GM18870 (cell line): ENCODE measurements around the gene TWIST2.

Experiments
- ATAC-seq: cut with Tn5 transposase; IDR thresholded peaks from one replicate; pipeline ENCODE4 v1.9.1; 2021; ENCODE audit warnings: moderate library complexity; ENCODE audit not compliant: unreplicated experiment

Gene TWIST2

DNA sequence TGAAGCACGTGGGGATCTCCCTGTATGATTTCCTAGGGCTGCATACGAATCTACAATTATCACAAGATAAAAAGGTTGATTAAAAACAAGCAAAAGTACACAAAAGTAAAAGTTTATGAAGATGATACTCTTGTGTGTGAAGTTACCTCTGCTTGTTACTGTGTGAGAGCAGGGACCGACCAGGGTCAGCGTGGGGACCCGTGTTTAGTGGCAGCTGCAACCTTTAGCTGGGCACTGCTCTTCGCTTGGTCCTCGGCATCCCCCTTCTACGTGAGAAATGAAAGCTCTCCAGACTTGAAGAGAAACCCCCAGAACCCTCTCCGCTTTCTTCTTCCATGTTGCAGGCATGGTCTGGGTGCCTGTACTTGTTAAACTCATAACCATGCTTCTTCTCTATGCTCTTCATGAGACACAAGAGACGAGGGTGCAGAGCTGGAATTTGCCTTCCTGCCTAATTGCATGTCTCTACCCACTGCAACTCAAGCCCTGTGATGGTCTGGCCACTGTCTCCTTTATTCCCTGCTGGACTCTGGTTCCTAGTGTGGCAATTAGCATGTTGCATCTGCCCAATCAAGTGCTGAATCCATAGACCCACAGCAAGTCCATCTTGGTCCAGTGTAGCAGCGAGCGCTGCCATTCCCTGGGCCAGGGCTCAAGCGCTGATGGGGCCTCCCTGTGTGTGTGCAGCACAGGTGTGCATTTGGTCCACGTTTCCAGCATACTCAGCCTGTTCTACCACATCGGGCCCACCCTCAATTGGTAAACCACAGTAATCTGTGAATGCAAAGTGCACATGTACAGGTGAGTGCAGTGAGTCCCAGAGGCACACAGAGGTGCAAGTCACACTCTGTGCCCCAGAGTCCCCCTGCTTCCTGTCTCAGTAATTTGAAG, 88.5 kb downstream of the TWIST2 start:
- no peak for ATAC-seq

DNA sequence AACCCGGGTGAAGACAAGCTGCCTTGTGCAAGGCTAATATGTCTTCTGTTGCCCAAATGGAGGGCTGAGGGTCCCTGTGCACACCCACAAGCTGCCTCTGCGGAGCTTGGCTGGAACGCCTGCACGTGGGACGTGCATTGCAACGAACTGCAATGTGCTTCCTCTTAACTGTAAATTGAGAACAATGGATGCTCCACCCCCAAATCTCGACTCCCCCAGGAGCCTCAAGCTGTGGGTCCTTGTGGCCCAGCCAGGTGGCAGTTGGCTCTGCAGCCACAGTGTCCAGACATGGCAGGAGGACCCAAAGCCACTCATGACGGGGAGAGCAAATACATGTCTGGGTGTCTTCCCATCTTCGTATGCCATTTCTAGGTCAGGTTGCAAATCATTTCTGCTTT, 90.1 kb downstream of the TWIST2 start:
- no peak for ATAC-seq

GRCh38 chr2:238938401-238939055, 90.6 kb downstream of the TWIST2 start:
- no peak for ATAC-seq

DNA sequence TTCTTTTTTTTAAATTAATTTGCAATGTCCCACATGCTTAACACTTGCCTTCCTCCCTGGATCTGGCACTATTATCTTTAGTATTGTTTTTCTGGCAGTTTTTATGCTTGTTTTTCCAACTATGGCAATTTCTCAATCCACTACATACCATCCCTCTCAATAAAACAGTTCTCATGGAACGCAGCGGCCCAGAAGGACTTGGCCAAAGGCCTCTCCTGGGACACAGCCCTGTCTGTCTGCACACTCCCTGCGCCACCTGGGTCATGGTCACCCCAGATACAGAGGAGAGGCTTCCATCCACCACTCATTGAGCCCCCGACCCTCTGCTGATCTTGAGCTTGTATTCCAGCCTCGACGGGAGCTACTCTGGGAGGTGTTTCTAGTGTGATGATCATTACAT, 91.2 kb downstream of the TWIST2 start:
- no peak for ATAC-seq

- ATAC-seq = no peak
Observed at GRCh38 chr2:238939521-238940403, 91.9 kb downstream of the TWIST2 start.

GRCh38 chr2:238940806-238941205, 92.9 kb downstream of the TWIST2 start:
- ATAC-seq = no peak

DNA sequence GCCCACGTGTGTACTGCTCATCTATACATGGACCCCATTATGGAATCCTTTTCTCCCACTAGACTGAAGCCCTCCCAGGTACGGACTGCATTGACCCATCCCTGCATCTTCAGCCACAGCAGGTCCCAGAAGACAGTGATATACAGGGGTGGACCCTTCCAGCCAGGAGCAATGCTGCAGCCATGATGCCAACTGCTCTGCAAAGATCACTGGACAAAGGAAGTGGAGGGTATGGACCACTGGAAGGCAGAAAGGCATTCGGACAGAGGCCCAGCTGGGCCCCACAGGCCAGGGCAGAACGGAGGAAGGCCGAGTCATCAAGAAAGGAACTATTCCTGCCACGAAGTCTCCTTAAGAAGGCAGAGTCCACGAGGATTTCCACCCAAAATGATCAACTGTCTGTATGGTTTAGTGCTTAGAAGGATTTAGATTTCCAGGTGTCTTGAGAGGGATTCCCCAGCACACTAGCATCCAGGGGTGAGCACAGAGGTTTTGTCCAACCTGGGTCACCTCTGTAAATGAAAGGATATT, 93.4 kb downstream of the TWIST2 start:
- ATAC-seq = no peak

GRCh38 chr2:238942080-238942725, 94.3 kb downstream of the TWIST2 start:
- no peak for ATAC-seq

GRCh38 chr2:238942726-238943300, 94.9 kb downstream of the TWIST2 start:
- no peak for ATAC-seq

DNA sequence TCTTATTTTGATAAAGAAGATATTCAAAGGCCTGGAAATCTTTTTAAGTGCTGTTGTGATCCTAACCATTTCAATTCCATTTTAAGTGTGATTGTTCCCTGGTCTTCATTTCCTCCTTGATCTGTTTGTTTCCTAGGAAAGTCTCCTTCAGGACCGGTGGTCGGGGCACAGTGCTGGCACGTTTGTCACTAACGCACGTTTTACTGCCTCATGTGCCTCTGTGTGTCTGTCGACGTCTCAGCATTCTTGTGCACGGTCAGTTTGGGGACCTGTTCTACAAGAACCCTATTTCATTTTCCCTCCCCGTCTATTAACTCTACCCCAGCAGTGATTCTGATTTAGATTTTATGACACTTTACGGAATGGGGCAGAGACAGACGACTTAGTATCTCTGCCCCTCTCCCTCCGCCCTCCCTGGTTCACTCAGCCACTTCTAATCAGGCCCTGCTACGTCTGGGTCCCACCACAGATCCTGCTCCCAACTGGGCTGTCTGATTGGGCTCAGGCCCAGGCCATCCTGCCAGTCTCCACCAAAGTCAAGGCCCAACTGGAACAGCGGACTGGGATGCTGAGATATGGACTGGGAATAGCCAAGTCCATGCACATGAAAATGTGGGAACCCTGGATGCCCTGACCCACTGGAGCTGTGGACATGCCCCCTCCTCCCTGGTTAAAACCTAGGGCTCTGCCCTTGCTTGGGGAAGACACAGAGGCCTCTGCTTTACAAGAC, 95.6 kb downstream of the TWIST2 start:
- no peak for ATAC-seq

GRCh38 chr2:238945433-238946150, 97.7 kb downstream of the TWIST2 start:
- no peak for ATAC-seq

DNA sequence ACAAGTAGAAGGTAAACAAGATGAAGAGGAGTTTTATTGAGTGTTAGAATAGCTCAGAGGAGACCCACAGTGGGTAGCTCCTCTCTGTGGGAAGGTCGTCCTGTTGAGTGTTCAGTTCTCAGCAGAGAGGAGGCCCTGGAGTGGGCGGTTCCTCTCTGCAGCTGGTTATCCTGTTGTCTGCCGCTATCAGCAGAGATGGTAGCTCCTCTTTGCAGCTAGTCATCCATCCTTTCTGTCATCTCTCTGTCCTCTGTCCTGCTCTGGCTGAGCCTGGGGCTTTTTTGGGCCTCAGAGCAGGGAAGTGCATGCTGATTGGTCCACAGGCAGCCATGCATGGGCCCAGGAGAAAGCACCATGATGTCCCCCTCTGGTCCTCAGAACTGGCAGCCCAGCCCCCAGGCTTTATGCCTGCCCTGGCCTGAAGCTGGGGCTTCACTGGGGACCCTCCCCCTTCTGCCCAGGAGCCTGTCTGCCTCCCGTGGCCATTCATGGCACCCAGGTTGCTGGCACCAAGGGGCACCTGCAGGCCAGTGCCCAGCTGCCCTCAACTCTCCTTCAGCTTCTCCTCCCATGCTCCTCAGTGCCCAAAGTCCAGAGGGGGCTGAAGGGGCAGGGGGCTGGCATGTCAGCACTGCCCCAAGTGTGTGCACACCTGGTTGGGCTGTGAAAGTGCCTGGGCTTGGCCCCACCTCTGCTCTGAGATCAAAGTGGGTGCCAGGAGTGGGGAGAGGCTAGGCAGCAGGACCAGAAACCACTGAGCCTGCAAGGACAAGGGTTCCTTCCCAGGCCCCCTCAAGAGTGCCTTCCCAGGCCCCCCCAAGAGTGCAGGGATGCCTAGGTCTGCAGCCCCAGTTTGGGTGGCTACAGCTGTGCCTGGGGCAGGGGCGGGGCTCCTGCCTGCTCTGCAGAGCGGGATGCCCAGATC, 98.7 kb downstream of the TWIST2 start:
- no peak for ATAC-seq

DNA sequence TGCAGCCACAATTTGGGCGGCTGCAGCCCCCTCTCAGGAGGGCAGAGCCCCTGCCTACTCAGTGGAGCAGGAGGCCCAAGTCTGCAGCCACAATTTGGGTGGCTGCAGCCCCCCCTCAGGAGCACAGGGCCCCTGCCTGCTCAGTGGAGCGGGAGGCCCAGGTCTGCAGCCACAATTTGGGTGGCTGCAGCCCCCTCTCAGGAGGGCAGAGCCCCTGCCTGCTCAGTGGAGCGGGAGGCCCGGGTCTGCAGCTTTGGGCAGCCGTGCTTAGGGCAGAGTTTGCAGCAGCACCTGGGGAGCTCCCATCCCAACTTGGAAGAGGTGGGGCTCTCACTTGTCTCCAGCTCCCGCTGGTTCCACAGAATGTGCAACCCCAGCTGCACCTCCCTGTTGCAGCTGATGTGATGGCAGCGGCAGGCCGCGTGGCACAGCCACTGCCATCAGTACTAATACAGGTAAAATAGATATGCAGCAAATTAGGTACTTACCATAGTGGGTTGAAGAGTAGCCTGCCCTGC, 99.4 kb downstream of the TWIST2 start:
- no peak for ATAC-seq

- no peak for ATAC-seq
Observed at GRCh38 chr2:238947920-238948710, 100.2 kb downstream of the TWIST2 start.

DNA sequence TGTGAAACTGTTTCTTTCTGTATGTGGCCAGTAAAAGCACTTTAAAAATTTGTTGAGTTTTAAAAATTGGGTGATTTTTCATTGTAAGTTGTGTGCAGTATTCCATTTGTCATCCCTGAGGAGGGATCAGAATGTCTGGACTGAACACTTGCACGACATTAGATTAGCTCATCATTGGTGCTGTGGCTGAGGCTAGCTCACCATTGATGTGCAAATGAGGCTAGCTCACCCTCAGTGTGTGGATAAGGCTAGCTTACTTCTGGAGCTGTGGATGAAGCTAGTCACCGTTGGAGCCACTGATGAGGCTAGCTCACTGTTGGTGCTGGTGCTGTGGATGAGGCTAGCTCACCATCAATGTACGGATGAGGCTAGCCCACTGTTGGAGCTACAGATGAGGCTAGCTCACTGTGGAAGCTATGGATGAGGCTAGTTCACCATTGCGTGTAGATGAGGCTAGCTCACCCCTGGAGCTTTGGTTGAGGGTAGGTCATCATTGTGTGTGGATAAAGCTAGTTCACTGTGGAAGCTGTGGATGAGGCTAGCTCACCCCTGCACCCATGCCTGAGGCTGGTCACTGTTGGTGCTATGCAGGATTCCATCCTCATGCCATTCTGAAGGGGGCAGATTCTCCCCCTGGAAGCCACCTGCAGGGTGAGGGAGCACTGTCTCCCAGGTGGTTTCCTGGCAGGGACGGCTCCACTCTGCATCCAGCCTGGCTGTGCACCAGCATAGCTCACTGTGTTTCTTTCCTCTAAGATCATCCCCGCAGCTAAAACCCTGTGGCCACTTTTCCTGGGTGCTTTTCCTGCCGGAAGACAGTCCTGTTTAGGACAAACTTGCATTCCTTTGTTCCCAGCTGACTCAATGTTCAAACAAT, 101.1 kb downstream of the TWIST2 start:
- no peak for ATAC-seq
